ENCODE data around the gene ALPL.

ALPL gene

GRCh38 chr1:21496063-21496462 is 13.2 kb upstream of the ALPL start:
- Histone ChIP-seq H3K27me3 (ENCODE audit: insufficient read depth, low read length) (peaks cover 6% of the 10 kb centered on the region; the same call in 1 of the 2 replicates), H3K36me3 (ENCODE audit: insufficient read depth, low read length) (no peaks in the 10 kb centered on the region), H3K4me1 (ENCODE audit: insufficient read depth, low read length, severe bottlenecking) (no peaks in the 10 kb centered on the region), H2AFZ (ENCODE audit: low read length) (no peak overlapping the region), H3F3A (ENCODE audit: insufficient read depth, low read length) (no peaks in the 10 kb centered on the region), H3K4me3 (ENCODE audit: low read depth, low read length, poor library complexity, severe bottlenecking) (no peak overlapping the region), H3K9me2 (ENCODE audit: low read depth, low read length) (no peaks in the 10 kb centered on the region), H3K27ac (ENCODE audit: low read depth, low read length, poor library complexity, severe bottlenecking) (no peak overlapping the region), H3K9ac (ENCODE audit: low read length) (no peak overlapping the region), H3K79me2 (ENCODE audit: insufficient read depth, low read length) (no peaks in the 10 kb centered on the region), H3K4me2 (ENCODE audit: low read length) (no peak overlapping the region), H3K9me3 (ENCODE audit: low read length) (no peaks in the 10 kb centered on the region), H4K20me1 (ENCODE audit: insufficient read depth, low read length) (no peaks in the 10 kb centered on the region)
- TF ChIP-seq EZH2 (IDR thresholded peaks at IDR 0.05; ENCODE audit: borderline replicate concordance, low read length) (no peak), CTCF (IDR thresholded peaks at IDR 0.05; ENCODE audit: low read length) (no peak)

GRCh38 chr1:21496886-21497285 is 12.3 kb upstream of the ALPL start:
- Histone ChIP-seq H3K4me3 (ENCODE audit: low read depth, low read length, poor library complexity, severe bottlenecking) (no peak overlapping the region), H3K27me3 (ENCODE audit: insufficient read depth, low read length) (peaks cover 6% of the 10 kb centered on the region; the same call in 1 of the 2 replicates), H3K9ac (ENCODE audit: low read length) (no peak overlapping the region), H3K4me2 (ENCODE audit: low read length) (no peak overlapping the region), H3F3A (ENCODE audit: insufficient read depth, low read length) (no peaks in the 10 kb centered on the region), H4K20me1 (ENCODE audit: insufficient read depth, low read length) (no peaks in the 10 kb centered on the region), H3K4me1 (ENCODE audit: insufficient read depth, low read length, severe bottlenecking) (no peaks in the 10 kb centered on the region), H2AFZ (ENCODE audit: low read length) (no peak overlapping the region), H3K27ac (ENCODE audit: low read depth, low read length, poor library complexity, severe bottlenecking) (no peak overlapping the region), H3K9me3 (ENCODE audit: low read length) (no peaks in the 10 kb centered on the region), H3K36me3 (ENCODE audit: insufficient read depth, low read length) (no peaks in the 10 kb centered on the region), H3K9me2 (ENCODE audit: low read depth, low read length) (no peaks in the 10 kb centered on the region), H3K79me2 (ENCODE audit: insufficient read depth, low read length) (no peaks in the 10 kb centered on the region)
- TF ChIP-seq EZH2 (IDR thresholded peaks at IDR 0.05; ENCODE audit: borderline replicate concordance, low read length) (no peak), CTCF (IDR thresholded peaks at IDR 0.05; ENCODE audit: low read length) (no peak)

- Histone ChIP-seq H3K9me3 (ENCODE audit: low read length) (no peaks in the 10 kb centered on the region), H3K9ac (ENCODE audit: low read length) (no peak overlapping the region), H3K27me3 (ENCODE audit: insufficient read depth, low read length) (peaks cover 6% of the 10 kb centered on the region; the same call in 1 of the 2 replicates), H3K9me2 (ENCODE audit: low read depth, low read length) (no peaks in the 10 kb centered on the region), H3K27ac (ENCODE audit: low read depth, low read length, poor library complexity, severe bottlenecking) (no peak overlapping the region), H3K4me3 (ENCODE audit: low read depth, low read length, poor library complexity, severe bottlenecking) (no peak overlapping the region), H3F3A (ENCODE audit: insufficient read depth, low read length) (no peaks in the 10 kb centered on the region), H4K20me1 (ENCODE audit: insufficient read depth, low read length) (no peaks in the 10 kb centered on the region), H3K4me1 (ENCODE audit: insufficient read depth, low read length, severe bottlenecking) (no peaks in the 10 kb centered on the region), H3K4me2 (ENCODE audit: low read length) (no peak overlapping the region), H2AFZ (ENCODE audit: low read length) (no peak overlapping the region), H3K36me3 (ENCODE audit: insufficient read depth, low read length) (no peaks in the 10 kb centered on the region), H3K79me2 (ENCODE audit: insufficient read depth, low read length) (no peaks in the 10 kb centered on the region)
- TF ChIP-seq CTCF (IDR thresholded peaks at IDR 0.05; ENCODE audit: low read length) (no peak), EZH2 (IDR thresholded peaks at IDR 0.05; ENCODE audit: borderline replicate concordance, low read length) (no peak)
These were observed 11.7 kb upstream of the ALPL start for GRCh38 chr1:21497466-21498061.
